Frontal cortex (tissue), 4 donors: ENCODE data around the gene PASD1. TPM values are rescaled to one million over a fixed set of nuclear protein-coding genes. Genes with fewer than 3 reads are reported as not detected.
"Not testable (repeated sequence)": the region's sequence is repeated elsewhere in the genome, so short reads cannot be mapped to it uniquely, and the experiment has no call there.

Experiments
- DNase-seq, 2 donors: peaks; one replicate each; pipeline ENCODE4 v3.0.0; 2012; ENCODE audit warnings: low spot score in 2 of 2
- FAIRE-seq: peaks from 2 replicates; lab custom pipeline; 2012; peaks lifted over from hg19 to GRCh38; lab: Jason Lieb, UNC
- total RNA-seq: library from RNA; depleted of rRNA; stranded (reverse); fragments of >200 nt; gene quantifications from one replicate; pipeline ENCODE4 v1.2.3, GENCODE V29; 2014
- donor health status: control.
- donor health status: control.
- donor health status: control.

The PASD1 gene
- total RNA-seq, 1 donor from 2014 or later, result not detected

- FAIRE-seq (no peak), DNase-seq (no peak)
Observed at GRCh38 chrX:151609222-151609621, 45.7 kb downstream of the PASD1 start.

GRCh38 chrX:151621422-151621821 is 57.9 kb downstream of the PASD1 start:
- no peak for DNase-seq
- FAIRE-seq, result no peak

GRCh38 chrX:151624677-151625076 is 61.2 kb downstream of the PASD1 start:
- no peak for FAIRE-seq
- no peak for DNase-seq

- DNase-seq, result no peak
- no peak for FAIRE-seq
Observed at GRCh38 chrX:151631822-151632221, 68.3 kb downstream of the PASD1 start.

GRCh38 chrX:151633157-151633556 is 69.7 kb downstream of the PASD1 start:
- no peak for FAIRE-seq

GRCh38 chrX:151634937-151635336 is 71.5 kb downstream of the PASD1 start:
- no peak for DNase-seq
- FAIRE-seq, result no peak

More at GRCh38 chrX:151633157-151633556, 69.7 kb downstream of the PASD1 start:
- DNase-seq, result no peak

- no peak for DNase-seq
- no peak for FAIRE-seq
Observed at GRCh38 chrX:151641564-151641963, 78.1 kb downstream of the PASD1 start.

- FAIRE-seq (no peak), DNase-seq (no peak)
Observed at GRCh38 chrX:151675121-151675746, 111.8 kb downstream of the PASD1 start.

GRCh38 chrX:151676196-151676595 is 112.7 kb downstream of the PASD1 start:
- no peak for DNase-seq
- FAIRE-seq, result no peak

GRCh38 chrX:151679798-151680402 is 116.4 kb downstream of the PASD1 start:
- FAIRE-seq (no peak), DNase-seq (no peak)

- FAIRE-seq (no peak), DNase-seq (no peak)
Observed at GRCh38 chrX:151680805-151681204, 117.3 kb downstream of the PASD1 start.

- FAIRE-seq, result no peak
- DNase-seq, result no peak
Observed at GRCh38 chrX:151687635-151688034, 124.2 kb downstream of the PASD1 start.

GRCh38 chrX:151688695-151689094 is 125.2 kb downstream of the PASD1 start:
- no peak for FAIRE-seq
- no peak for DNase-seq

GRCh38 chrX:151692825-151693224 is 129.3 kb downstream of the PASD1 start:
- DNase-seq (no peak), FAIRE-seq (no peak)

GRCh38 chrX:151694121-151694520 is 130.6 kb downstream of the PASD1 start:
- DNase-seq (no peak), FAIRE-seq (no peak)

GRCh38 chrX:151694661-151695582 is 131.4 kb downstream of the PASD1 start, which contains the start of gene PRRG3:
TSS of gene PRRG3 (plus strand) at chrX:151695458. CDS start at chrX:151698815, 3,357 bp downstream.
- DNase-seq, result no peak
- FAIRE-seq, result no peak

GRCh38 chrX:151695583-151696340 is 132.3 kb downstream of the PASD1 start:
- no peak for FAIRE-seq
- no peak for DNase-seq

GRCh38 chrX:151697082-151697481 is 133.6 kb downstream of the PASD1 start:
- not testable (repeated sequence) for FAIRE-seq, DNase-seq

GRCh38 chrX:151697522-151697921 is 134.0 kb downstream of the PASD1 start:
- FAIRE-seq (no peak), DNase-seq (no peak)

GRCh38 chrX:151698485-151698884 is 135.0 kb downstream of the PASD1 start:
- FAIRE-seq (no peak), DNase-seq (no peak)
